Measurements from ENCODE around the gene ERBB3.
"Not testable (repeated sequence)": the region's sequence is repeated elsewhere in the genome, so short reads cannot be mapped to it uniquely, and the experiment has no call there.

Gene ERBB3

GRCh38 chr12:56079723-56080555, at the start of gene ERBB3:
Gene ERBB3, plus strand, starts transcription at chr12:56080165. Its CDS starts 136 bp downstream, at chr12:56080301.
- DNase-seq (ENCODE audit: low read depth) = peak; percentile 56

GRCh38 chr12:56031987-56032386, 48.0 kb upstream of the ERBB3 start:
- no peak for DNase-seq (ENCODE audit: low read depth)

- DNase-seq (ENCODE audit: low read depth) = no peak
Observed at GRCh38 chr12:56034586-56035332, 45.2 kb upstream of the ERBB3 start.

GRCh38 chr12:56037161-56037560, 42.8 kb upstream of the ERBB3 start:
- no peak for DNase-seq (ENCODE audit: low read depth)

GRCh38 chr12:56038022-56038655, 41.8 kb upstream of the ERBB3 start:
- DNase-seq (ENCODE audit: low read depth) = no peak

- no peak for DNase-seq (ENCODE audit: low read depth)
Observed at GRCh38 chr12:56040151-56040550, 39.8 kb upstream of the ERBB3 start.

- no peak for DNase-seq (ENCODE audit: low read depth)
Observed at GRCh38 chr12:56040963-56041551, 38.9 kb upstream of the ERBB3 start.

- peak; percentile 90 for DNase-seq (ENCODE audit: low read depth)
Observed at GRCh38 chr12:56041552-56042429, 38.2 kb upstream of the ERBB3 start, which contains the start of gene RPS26. Gene RPS26, plus strand, starts transcription at chr12:56041918. Its CDS starts 249 bp downstream, at chr12:56042167.

- not testable (repeated sequence) for DNase-seq (ENCODE audit: low read depth)
Observed at GRCh38 chr12:56042430-56042813, 37.5 kb upstream of the ERBB3 start.

GRCh38 chr12:56042843-56043242, 37.1 kb upstream of the ERBB3 start:
- DNase-seq (ENCODE audit: low read depth) = no peak

- no peak for DNase-seq (ENCODE audit: low read depth)
Observed at GRCh38 chr12:56046027-56046780, 33.8 kb upstream of the ERBB3 start.

GRCh38 chr12:56053407-56053893, 26.5 kb upstream of the ERBB3 start:
- no peak for DNase-seq (ENCODE audit: low read depth)

GRCh38 chr12:56059964-56060363, 20.0 kb upstream of the ERBB3 start:
- DNase-seq (ENCODE audit: low read depth) = not testable (repeated sequence)

GRCh38 chr12:56061982-56062381, 18.0 kb upstream of the ERBB3 start:
- DNase-seq (ENCODE audit: low read depth) = no peak

GRCh38 chr12:56062996-56063395, 17.0 kb upstream of the ERBB3 start:
- DNase-seq (ENCODE audit: low read depth) = no peak

GRCh38 chr12:56071648-56072047, 8.3 kb upstream of the ERBB3 start:
- DNase-seq (ENCODE audit: low read depth) = no peak

GRCh38 chr12:56074396-56074795, 5.6 kb upstream of the ERBB3 start:
- no peak for DNase-seq (ENCODE audit: low read depth)

GRCh38 chr12:56077966-56078365, 2.0 kb upstream of the ERBB3 start:
- not testable (repeated sequence) for DNase-seq (ENCODE audit: low read depth)

GRCh38 chr12:56078427-56078826, 1.5 kb upstream of the ERBB3 start:
- no peak for DNase-seq (ENCODE audit: low read depth)
